Stomach (tissue), 4 donors: ENCODE measurements around the gene SETD1B.

ENCODE experiments used
- POLR2AphosphoS5 ChIP-seq, 3 donors: sonication (generic); formaldehyde crosslinking; IDR thresholded peaks; one replicate each; pipeline ENCODE4 v1.6.1; 2016; ENCODE audit warnings: antibody characterized with exemption in 3 of 3
- TF ChIP-seq, protein P1 (sequence below), 7 experiments: fragments of 450-650 bp in 4 of 7; fragments of 200-600 bp in 3 of 7; sonication (generic) in 3 of 7; IDR thresholded peaks; one replicate each; pipeline ENCODE4 v1.5.1; 2016 to 2019; ENCODE audit warnings: antibody characterized with exemption in 7 of 7, control low read depth in 2 of 7, mild to moderate bottlenecking in 1 of 7

- TF ChIP-seq, protein P1, sequence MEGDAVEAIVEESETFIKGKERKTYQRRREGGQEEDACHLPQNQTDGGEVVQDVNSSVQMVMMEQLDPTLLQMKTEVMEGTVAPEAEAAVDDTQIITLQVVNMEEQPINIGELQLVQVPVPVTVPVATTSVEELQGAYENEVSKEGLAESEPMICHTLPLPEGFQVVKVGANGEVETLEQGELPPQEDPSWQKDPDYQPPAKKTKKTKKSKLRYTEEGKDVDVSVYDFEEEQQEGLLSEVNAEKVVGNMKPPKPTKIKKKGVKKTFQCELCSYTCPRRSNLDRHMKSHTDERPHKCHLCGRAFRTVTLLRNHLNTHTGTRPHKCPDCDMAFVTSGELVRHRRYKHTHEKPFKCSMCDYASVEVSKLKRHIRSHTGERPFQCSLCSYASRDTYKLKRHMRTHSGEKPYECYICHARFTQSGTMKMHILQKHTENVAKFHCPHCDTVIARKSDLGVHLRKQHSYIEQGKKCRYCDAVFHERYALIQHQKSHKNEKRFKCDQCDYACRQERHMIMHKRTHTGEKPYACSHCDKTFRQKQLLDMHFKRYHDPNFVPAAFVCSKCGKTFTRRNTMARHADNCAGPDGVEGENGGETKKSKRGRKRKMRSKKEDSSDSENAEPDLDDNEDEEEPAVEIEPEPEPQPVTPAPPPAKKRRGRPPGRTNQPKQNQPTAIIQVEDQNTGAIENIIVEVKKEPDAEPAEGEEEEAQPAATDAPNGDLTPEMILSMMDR (IDR thresholded peaks at IDR 0.05) = no peak
- TF ChIP-seq POLR2AphosphoS5 (IDR thresholded peaks at IDR 0.05) = no peak
Measured at GRCh38 chr12:121802485-121802842, 1.3 kb upstream of the SETD1B start.
